Type B pancreatic cell (in vitro differentiated cells): ENCODE data around the gene GIGYF2. TPM values are rescaled to one million over a fixed set of nuclear protein-coding genes. Genes with fewer than 3 reads are reported as not detected.
A peak's percentile ranks its signal among the peaks of the same experiment; 100 is the strongest.
"Not testable (repeated sequence)": the region's sequence is repeated elsewhere in the genome, so short reads cannot be mapped to it uniquely, and the experiment has no call there.

Experiments used
- DNase-seq: peaks from one replicate; pipeline ENCODE4 v3.0.0; 2021; ENCODE audit warnings: mixed read lengths; ENCODE audit not compliant: unreplicated experiment; ENCODE audit errors: extremely low spot score
- H3K27ac Mint-ChIP-seq: 2 replicates; pipeline ENCODE4 v1.8.0; 2021; ENCODE audit warnings: mild to moderate bottlenecking, mixed read lengths
- H3K27me3 Mint-ChIP-seq: 2 replicates; pipeline ENCODE4 v1.8.0; 2021; ENCODE audit warnings: mixed read lengths
- H3K36me3 Mint-ChIP-seq: 2 replicates; pipeline ENCODE4 v1.8.0; 2021; ENCODE audit warnings: mixed read lengths
- H3K4me1 Mint-ChIP-seq: one replicate; pipeline ENCODE4 v1.8.0; 2021; ENCODE audit warnings: mixed read lengths; ENCODE audit not compliant: unreplicated experiment
- H3K4me3 Mint-ChIP-seq: 2 replicates; pipeline ENCODE4 v1.8.0; 2021; ENCODE audit warnings: mild to moderate bottlenecking, mixed read lengths
- H3K9me3 Mint-ChIP-seq: 2 replicates; pipeline ENCODE4 v1.8.0; 2021; ENCODE audit warnings: mixed read lengths
- CTCF ChIP-seq: fragments of 200-600 bp; sonication (generic); conservative IDR thresholded peaks from 2 replicates; pipeline ENCODE4 v1.5.0; 2021; ENCODE audit warnings: antibody characterized with exemption, mild to moderate bottlenecking
- total RNA-seq: library from RNA; stranded (reverse); gene quantifications from 2 replicates; pipeline ENCODE4 v1.2.1, GENCODE V29; 2021; ENCODE audit warnings: low replicate concordance

GIGYF2 gene
- total RNA-seq, 1 donor from 2014 or later = 65.7 TPM

- Mint-ChIP-seq H3K27me3 (no peaks in the 10 kb centered on the region), H3K9me3 (no peaks in the 10 kb centered on the region), H3K4me1 (no peaks in the 10 kb centered on the region), H3K36me3 (no peaks in the 10 kb centered on the region), H3K27ac (no peak overlapping the region), H3K4me3 (no peak overlapping the region)
- DNase-seq = no peak
- TF ChIP-seq CTCF = no peak
Measured at GRCh38 chr2:232898592-232899543, 201.7 kb downstream of the GIGYF2 start.

- DNase-seq = no peak
- no peaks in the 10 kb centered on the region for H3K4me1 Mint-ChIP-seq
- no peak for TF ChIP-seq CTCF
- H3K27me3 Mint-ChIP-seq = no peaks in the 10 kb centered on the region
- H3K9me3 Mint-ChIP-seq = no peaks in the 10 kb centered on the region
- H3K36me3 Mint-ChIP-seq = no peaks in the 10 kb centered on the region
- H3K4me3 Mint-ChIP-seq = no peak overlapping the region
- H3K27ac Mint-ChIP-seq = no peak overlapping the region
Measured at GRCh38 chr2:232900811-232901735, 203.9 kb downstream of the GIGYF2 start.

DNA sequence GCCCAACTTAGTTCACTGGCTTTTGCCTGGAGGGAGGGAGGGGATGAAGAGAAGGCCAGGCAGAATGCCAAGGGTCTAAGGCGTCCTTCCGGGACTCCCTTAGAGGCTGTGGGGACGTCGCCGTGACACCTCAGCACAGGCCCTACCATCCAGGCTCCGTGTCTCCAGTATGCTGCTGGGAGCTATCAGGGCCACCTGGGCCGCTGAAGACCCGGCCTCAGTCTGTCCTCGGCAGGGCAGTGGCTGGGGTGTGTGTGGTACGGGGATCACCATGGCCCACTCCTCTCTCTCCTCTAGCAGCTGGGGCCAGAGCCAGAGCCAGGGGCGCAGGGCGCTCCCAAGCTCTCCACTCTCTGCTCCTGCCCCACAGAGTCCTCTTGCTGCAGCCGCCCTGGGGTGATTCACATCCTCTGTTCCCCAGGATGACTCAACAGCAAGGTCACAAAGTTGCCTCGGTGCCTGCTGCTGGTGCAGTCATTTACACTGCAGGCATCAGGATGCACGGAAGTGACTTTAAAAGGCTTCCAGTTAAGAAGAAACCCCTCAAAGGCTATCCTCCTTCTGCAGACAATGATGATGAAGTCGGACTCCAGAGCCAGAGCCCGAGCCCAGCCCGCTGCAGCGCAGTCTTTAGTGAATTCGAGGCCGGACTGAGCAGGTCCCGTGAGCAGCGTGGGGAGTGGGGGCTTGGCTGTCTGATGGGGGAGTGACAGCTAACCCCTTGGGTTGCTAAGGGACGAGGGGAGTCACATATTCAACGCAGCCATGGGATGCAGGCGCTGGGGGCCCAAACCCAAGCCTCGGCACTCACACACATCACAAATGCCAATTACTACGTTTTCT is 204.8 kb downstream of the GIGYF2 start:
- Mint-ChIP-seq H3K27me3 (no peaks in the 10 kb centered on the region), H3K4me3 (no peak overlapping the region), H3K4me1 (no peaks in the 10 kb centered on the region), H3K36me3 (no peaks in the 10 kb centered on the region), H3K27ac (no peak overlapping the region), H3K9me3 (no peaks in the 10 kb centered on the region)
- no peak for TF ChIP-seq CTCF
- no peak for DNase-seq

DNA sequence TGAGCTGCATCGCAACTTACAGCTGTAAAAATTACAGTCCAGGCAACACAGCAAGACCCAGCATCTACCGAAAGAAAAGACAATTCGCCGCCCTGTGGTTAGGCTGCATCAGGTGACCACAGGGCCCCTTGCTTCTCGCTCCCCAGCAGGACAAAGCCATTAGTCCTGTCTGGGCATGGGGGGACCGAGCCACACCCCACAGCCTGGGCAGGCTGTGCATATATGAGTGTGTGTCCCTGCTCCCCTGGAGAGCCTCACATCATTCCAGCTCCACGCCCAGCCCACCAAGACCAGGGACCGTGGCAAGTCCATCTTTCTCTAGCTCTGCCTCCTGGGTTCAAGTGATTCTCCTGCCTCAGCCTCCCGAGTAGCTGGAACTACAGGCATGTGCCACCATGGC is 206.9 kb downstream of the GIGYF2 start:
- no peak for DNase-seq
- Mint-ChIP-seq H3K36me3 (no peaks in the 10 kb centered on the region), H3K4me1 (peaks cover 4% of the 10 kb centered on the region), H3K9me3 (no peaks in the 10 kb centered on the region), H3K27ac (no peak overlapping the region), H3K27me3 (no peaks in the 10 kb centered on the region), H3K4me3 (no peak overlapping the region)
- TF ChIP-seq CTCF = no peak

DNA sequence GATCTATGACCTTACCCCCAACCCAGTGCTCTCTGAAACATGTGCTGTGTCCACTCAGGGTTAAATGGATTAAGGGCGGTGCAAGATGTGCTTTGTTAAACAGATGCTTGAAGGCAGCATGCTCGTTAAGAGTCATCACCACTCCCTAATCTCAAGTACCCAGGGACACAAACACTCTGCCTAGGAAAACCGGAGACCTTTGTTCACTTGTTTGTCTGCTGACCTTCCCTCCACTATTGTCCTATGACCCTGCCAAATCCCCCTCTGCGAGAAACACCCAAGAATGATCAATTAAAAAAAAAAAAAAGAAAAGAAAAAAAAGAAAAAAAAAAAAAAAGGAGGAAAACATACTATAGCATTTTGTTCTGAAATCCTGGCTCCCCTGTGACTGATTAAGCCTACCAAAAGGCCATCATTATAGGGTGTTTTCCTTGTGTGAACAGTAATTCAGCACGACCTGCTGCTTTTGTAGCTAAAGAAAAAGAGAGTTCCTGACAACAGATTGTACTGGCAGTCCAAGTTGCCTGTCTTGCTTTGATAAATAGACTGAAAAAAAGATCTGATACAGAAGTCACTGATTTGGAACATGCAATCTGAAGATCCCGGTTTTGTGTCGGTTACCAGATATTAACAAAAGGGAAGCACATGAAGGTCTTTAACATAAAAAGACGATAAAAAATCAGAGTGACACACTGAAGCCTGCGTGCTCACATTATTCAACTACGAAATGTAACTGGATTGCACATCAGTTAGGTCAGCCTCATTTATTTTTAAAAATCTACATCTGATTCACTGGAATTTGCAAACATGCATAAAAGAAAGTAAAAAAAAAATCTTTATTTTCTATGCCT is 210.0 kb downstream of the GIGYF2 start:
- not testable (repeated sequence) for H3K27ac Mint-ChIP-seq, H3K36me3 Mint-ChIP-seq, H3K4me1 Mint-ChIP-seq, H3K9me3 Mint-ChIP-seq, DNase-seq, H3K27me3 Mint-ChIP-seq
- peak overlapping the region; percentile 19 for H3K4me3 Mint-ChIP-seq

- not testable (repeated sequence) for H3K4me1 Mint-ChIP-seq, DNase-seq, H3K27me3 Mint-ChIP-seq, H3K9me3 Mint-ChIP-seq, H3K36me3 Mint-ChIP-seq, H3K4me3 Mint-ChIP-seq, H3K27ac Mint-ChIP-seq
Measured at GRCh38 chr2:232907718-232908085, 210.6 kb downstream of the GIGYF2 start.
